Neural cell (in vitro differentiated cells): ENCODE measurements around the gene ARHGAP25.

Source experiments
- EZH2 ChIP-seq: fragments of 200-600, 300-800 bp; shearing (Covaris generic), sonication (generic); IDR thresholded peaks from 2 replicates; pipeline ENCODE4 v1.6.1; 2014; ENCODE audit warnings: antibody characterized with exemption, low read length, borderline replicate concordance, mild to moderate bottlenecking; ENCODE audit not compliant: insufficient read depth, poor library complexity, severe bottlenecking
- TF ChIP-seq, protein P1 (sequence below): IDR thresholded peaks from 2 replicates; pipeline ENCODE4 v1.6.1; 2012; ENCODE audit warnings: borderline replicate concordance
- TF ChIP-seq, protein P2 (sequence below): fragments of 450-650 bp; IDR thresholded peaks from 2 replicates; pipeline ENCODE4 v1.5.1; 2014; ENCODE audit warnings: antibody characterized with exemption, mild to moderate bottlenecking, moderate library complexity; ENCODE audit not compliant: poor library complexity, severe bottlenecking

DNA sequence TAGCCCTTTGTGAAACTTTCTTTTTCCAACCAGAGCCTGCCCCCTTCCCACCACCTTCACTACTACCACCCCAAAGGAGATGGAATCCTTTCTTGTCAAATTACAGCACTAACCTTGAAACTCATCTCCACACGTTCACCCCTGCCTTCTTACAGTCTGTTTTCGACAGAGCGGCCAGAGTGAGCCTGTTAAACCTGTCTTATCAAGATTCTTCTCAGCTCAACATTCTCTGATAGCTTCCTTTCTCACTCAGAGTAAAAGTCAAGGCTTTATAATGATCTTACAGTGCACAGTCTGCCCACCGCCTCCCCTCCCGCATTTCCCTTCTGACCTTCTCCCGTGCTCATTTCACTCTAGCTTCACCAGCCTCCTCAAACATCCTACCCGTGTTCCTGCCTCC, 56.0 kb downstream of the ARHGAP25 start:
- TF ChIP-seq, protein P1, sequence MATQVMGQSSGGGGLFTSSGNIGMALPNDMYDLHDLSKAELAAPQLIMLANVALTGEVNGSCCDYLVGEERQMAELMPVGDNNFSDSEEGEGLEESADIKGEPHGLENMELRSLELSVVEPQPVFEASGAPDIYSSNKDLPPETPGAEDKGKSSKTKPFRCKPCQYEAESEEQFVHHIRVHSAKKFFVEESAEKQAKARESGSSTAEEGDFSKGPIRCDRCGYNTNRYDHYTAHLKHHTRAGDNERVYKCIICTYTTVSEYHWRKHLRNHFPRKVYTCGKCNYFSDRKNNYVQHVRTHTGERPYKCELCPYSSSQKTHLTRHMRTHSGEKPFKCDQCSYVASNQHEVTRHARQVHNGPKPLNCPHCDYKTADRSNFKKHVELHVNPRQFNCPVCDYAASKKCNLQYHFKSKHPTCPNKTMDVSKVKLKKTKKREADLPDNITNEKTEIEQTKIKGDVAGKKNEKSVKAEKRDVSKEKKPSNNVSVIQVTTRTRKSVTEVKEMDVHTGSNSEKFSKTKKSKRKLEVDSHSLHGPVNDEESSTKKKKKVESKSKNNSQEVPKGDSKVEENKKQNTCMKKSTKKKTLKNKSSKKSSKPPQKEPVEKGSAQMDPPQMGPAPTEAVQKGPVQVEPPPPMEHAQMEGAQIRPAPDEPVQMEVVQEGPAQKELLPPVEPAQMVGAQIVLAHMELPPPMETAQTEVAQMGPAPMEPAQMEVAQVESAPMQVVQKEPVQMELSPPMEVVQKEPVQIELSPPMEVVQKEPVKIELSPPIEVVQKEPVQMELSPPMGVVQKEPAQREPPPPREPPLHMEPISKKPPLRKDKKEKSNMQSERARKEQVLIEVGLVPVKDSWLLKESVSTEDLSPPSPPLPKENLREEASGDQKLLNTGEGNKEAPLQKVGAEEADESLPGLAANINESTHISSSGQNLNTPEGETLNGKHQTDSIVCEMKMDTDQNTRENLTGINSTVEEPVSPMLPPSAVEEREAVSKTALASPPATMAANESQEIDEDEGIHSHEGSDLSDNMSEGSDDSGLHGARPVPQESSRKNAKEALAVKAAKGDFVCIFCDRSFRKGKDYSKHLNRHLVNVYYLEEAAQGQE, result no peak
- TF ChIP-seq EZH2, result no peak
- TF ChIP-seq, protein P2, sequence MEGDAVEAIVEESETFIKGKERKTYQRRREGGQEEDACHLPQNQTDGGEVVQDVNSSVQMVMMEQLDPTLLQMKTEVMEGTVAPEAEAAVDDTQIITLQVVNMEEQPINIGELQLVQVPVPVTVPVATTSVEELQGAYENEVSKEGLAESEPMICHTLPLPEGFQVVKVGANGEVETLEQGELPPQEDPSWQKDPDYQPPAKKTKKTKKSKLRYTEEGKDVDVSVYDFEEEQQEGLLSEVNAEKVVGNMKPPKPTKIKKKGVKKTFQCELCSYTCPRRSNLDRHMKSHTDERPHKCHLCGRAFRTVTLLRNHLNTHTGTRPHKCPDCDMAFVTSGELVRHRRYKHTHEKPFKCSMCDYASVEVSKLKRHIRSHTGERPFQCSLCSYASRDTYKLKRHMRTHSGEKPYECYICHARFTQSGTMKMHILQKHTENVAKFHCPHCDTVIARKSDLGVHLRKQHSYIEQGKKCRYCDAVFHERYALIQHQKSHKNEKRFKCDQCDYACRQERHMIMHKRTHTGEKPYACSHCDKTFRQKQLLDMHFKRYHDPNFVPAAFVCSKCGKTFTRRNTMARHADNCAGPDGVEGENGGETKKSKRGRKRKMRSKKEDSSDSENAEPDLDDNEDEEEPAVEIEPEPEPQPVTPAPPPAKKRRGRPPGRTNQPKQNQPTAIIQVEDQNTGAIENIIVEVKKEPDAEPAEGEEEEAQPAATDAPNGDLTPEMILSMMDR, result no peak
